Measurements from ENCODE around the gene SORCS2. TPM values are rescaled to one million over a fixed set of nuclear protein-coding genes. Genes with fewer than 3 reads are reported as not detected.

SORCS2 gene
- total RNA-seq, 6 donors from 2014 or later, result 2.2 to 28.3 (median 7.2) TPM

- H3K4me3 ChIP-seq, result no peak overlapping the region
- ATAC-seq (ENCODE audit: low FRiP score in 2 of 2) (no peak), DNase-seq (no peak)
- H3K9me3 ChIP-seq, result no peaks in the 10 kb centered on the region
- no peaks in the 10 kb centered on the region for H3K36me3 ChIP-seq
- WGBS, 2 donors, result 71 to 82% methylated on average over 17 of the region's 17 CpGs
- TF ChIP-seq CTCF (IDR thresholded peaks at IDR 0.05) (no peak), POLR2A (IDR thresholded peaks at IDR 0.05) (no peak), EP300 (IDR thresholded peaks at IDR 0.05) (no peak), POLR2AphosphoS5 (IDR thresholded peaks at IDR 0.05) (no peak)
- H3K27ac ChIP-seq, result no peak overlapping the region
- H3K27me3 ChIP-seq, result no peaks in the 10 kb centered on the region
- no peaks in the 10 kb centered on the region for H3K4me1 ChIP-seq
These were observed 515.9 kb downstream of the SORCS2 start for GRCh38 chr4:7708238-7708637.

- H3K27me3 ChIP-seq, result no peaks in the 10 kb centered on the region
- no peaks in the 10 kb centered on the region for H3K36me3 ChIP-seq
- TF ChIP-seq EP300 (IDR thresholded peaks at IDR 0.05) (no peak), POLR2AphosphoS5 (IDR thresholded peaks at IDR 0.05) (no peak), CTCF (IDR thresholded peaks at IDR 0.05) (no peak), POLR2A (IDR thresholded peaks at IDR 0.05) (no peak)
- DNase-seq (no peak), ATAC-seq (ENCODE audit: low FRiP score in 2 of 2) (no peak)
- H3K4me3 ChIP-seq, result no peak overlapping the region
- WGBS, 2 donors, result 51 to 61% methylated on average over 3 to 15 of the region's 15 CpGs
- no peaks in the 10 kb centered on the region for H3K9me3 ChIP-seq
- H3K4me1 ChIP-seq, result no peaks in the 10 kb centered on the region
- H3K27ac ChIP-seq, result no peak overlapping the region
These were observed 516.6 kb downstream of the SORCS2 start for GRCh38 chr4:7708981-7709380.

GRCh38 chr4:7709431-7709830 is 517.1 kb downstream of the SORCS2 start:
- peaks cover 0 to 4% (median 0%) of the 10 kb centered on the region in 4 donors for H3K9me3 ChIP-seq
- no peak overlapping the region for H3K27ac ChIP-seq
- H3K36me3 ChIP-seq, result no peaks in the 10 kb centered on the region
- TF ChIP-seq POLR2AphosphoS5 (IDR thresholded peaks at IDR 0.05), result no peak
- no peak for TF ChIP-seq CTCF (IDR thresholded peaks at IDR 0.05)
- TF ChIP-seq POLR2A (IDR thresholded peaks at IDR 0.05), result no peak
- TF ChIP-seq EP300 (IDR thresholded peaks at IDR 0.05), result no peak
- H3K4me3 ChIP-seq, result no peak overlapping the region
- DNase-seq, result no peak
- ATAC-seq (ENCODE audit: low FRiP score in 2 of 2), result no peak
- H3K27me3 ChIP-seq, result no peaks in the 10 kb centered on the region
- 93 to 96% methylated on average over 5 to 6 of the region's 6 CpGs for WGBS, 2 donors
- no peaks in the 10 kb centered on the region for H3K4me1 ChIP-seq

- Histone ChIP-seq H3K4me1 (no peaks in the 10 kb centered on the region), H3K27ac (no peak overlapping the region), H3K36me3 (no peaks in the 10 kb centered on the region), H3K9me3 (peaks cover 0 to 6% (median 0%) of the 10 kb centered on the region in 4 donors), H3K4me3 (no peak overlapping the region), H3K27me3 (no peaks in the 10 kb centered on the region)
- DNase-seq (no peak), ATAC-seq (ENCODE audit: low FRiP score in 2 of 2) (no peak)
- TF ChIP-seq EP300 (IDR thresholded peaks at IDR 0.05) (no peak), POLR2A (IDR thresholded peaks at IDR 0.05) (no peak), POLR2AphosphoS5 (IDR thresholded peaks at IDR 0.05) (no peak), CTCF (IDR thresholded peaks at IDR 0.05) (no peak)
- WGBS, 2 donors, result 93 to 94% methylated on average over 5 to 11 of the region's 11 CpGs
These were observed 517.8 kb downstream of the SORCS2 start for GRCh38 chr4:7710126-7710525.

GRCh38 chr4:7710576-7711306 is 518.4 kb downstream of the SORCS2 start:
- TF ChIP-seq CTCF (IDR thresholded peaks at IDR 0.05) (no peak), EP300 (IDR thresholded peaks at IDR 0.05) (no peak), POLR2AphosphoS5 (IDR thresholded peaks at IDR 0.05) (no peak), POLR2A (IDR thresholded peaks at IDR 0.05) (no peak)
- Histone ChIP-seq H3K27ac (no peak overlapping the region), H3K36me3 (no peaks in the 10 kb centered on the region), H3K9me3 (peaks cover 0 to 6% (median 0%) of the 10 kb centered on the region in 4 donors), H3K4me1 (no peaks in the 10 kb centered on the region), H3K27me3 (no peaks in the 10 kb centered on the region), H3K4me3 (no peak overlapping the region)
- WGBS, 2 donors, result 90 to 91% methylated on average over 15 to 21 of the region's 21 CpGs
- no peak for DNase-seq
- no peak for ATAC-seq (ENCODE audit: low FRiP score in 2 of 2)
